HG02678 (cell line): ENCODE measurements around the gene ITGAE.
"Not testable (repeated sequence)": the region's sequence is repeated elsewhere in the genome, so short reads cannot be mapped to it uniquely, and the experiment has no call there.

ENCODE experiments used
- ATAC-seq: cut with Tn5 transposase; IDR thresholded peaks from one replicate; pipeline ENCODE4 v1.9.1; 2021; ENCODE audit warnings: mild to moderate bottlenecking, moderate library complexity; ENCODE audit not compliant: unreplicated experiment

Gene ITGAE

GRCh38 chr17:3735515-3735914, 65.5 kb downstream of the ITGAE start:
- no peak for ATAC-seq

GRCh38 chr17:3734911-3735276, 66.1 kb downstream of the ITGAE start:
- not testable (repeated sequence) for ATAC-seq

GRCh38 chr17:3732210-3732621, 68.8 kb downstream of the ITGAE start:
- ATAC-seq, result peak; percentile 68

GRCh38 chr17:3730881-3731429, 70.0 kb downstream of the ITGAE start:
- no peak for ATAC-seq

GRCh38 chr17:3729881-3730280, 71.1 kb downstream of the ITGAE start:
- ATAC-seq, result no peak

- not testable (repeated sequence) for ATAC-seq
Measured at GRCh38 chr17:3728099-3728498, 72.9 kb downstream of the ITGAE start.

GRCh38 chr17:3727041-3727440, 73.9 kb downstream of the ITGAE start:
- no peak for ATAC-seq

GRCh38 chr17:3724378-3725077, 76.5 kb downstream of the ITGAE start:
- no peak for ATAC-seq

GRCh38 chr17:3723556-3724377, 77.2 kb downstream of the ITGAE start, which contains the start of gene HASPIN:
TSS of gene HASPIN (plus strand) at chr17:3723903. CDS start at chr17:3723936, 33 bp downstream.
- ATAC-seq, result peak; percentile 91

- no peak for ATAC-seq
Measured at GRCh38 chr17:3723188-3723555, 77.8 kb downstream of the ITGAE start.

- no peak for ATAC-seq
Measured at GRCh38 chr17:3722716-3723115, 78.3 kb downstream of the ITGAE start.

GRCh38 chr17:3719265-3719664, 81.7 kb downstream of the ITGAE start:
- no peak for ATAC-seq

GRCh38 chr17:3718201-3718600, 82.8 kb downstream of the ITGAE start:
- ATAC-seq, result no peak

GRCh38 chr17:3715296-3715695, 85.7 kb downstream of the ITGAE start:
- no peak for ATAC-seq

GRCh38 chr17:3712811-3713463, 88.1 kb downstream of the ITGAE start:
- no peak for ATAC-seq

- peak; percentile 91 for ATAC-seq
Measured at GRCh38 chr17:3710951-3711383, 90.0 kb downstream of the ITGAE start.

GRCh38 chr17:3708366-3708765, 92.6 kb downstream of the ITGAE start:
- no peak for ATAC-seq

- ATAC-seq, result not testable (repeated sequence)
Measured at GRCh38 chr17:3705718-3705984, 95.3 kb downstream of the ITGAE start.

- no peak for ATAC-seq
Measured at GRCh38 chr17:3704931-3705717, 95.9 kb downstream of the ITGAE start.

- not testable (repeated sequence) for ATAC-seq
Measured at GRCh38 chr17:3702041-3702539, 98.9 kb downstream of the ITGAE start.

GRCh38 chr17:3699951-3700350, 101.0 kb downstream of the ITGAE start:
- ATAC-seq, result no peak
